Measurements from ENCODE around the gene PALD1.

DNA sequence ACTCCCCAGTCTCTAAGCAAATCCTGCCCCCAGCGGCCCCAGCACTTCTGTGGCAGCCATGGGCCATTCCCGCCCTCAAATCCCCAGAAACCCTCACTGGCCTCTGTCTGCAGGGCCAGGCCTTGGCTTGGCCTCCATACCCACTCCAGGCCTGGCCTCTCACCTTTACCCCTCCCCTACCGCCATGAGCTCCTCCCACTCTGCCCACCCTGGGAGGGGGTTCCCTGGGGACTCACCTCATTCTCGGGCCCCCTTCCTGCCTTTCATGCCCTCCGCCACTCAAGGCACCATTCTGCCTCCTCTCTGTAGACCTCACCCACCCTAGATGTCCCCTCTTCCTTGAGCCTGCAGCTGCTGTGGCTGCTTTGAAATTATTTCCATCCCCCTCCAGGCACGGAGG, 83.0 kb downstream of the PALD1 start:
- TF ChIP-seq REST (IDR thresholded peaks at IDR 0.05; ENCODE audit: low read depth): no peak
- TF ChIP-seq FOXM1 (IDR thresholded peaks at IDR 0.05; ENCODE audit: borderline replicate concordance, low read depth): no peak
- TF ChIP-seq EP300 (IDR thresholded peaks at IDR 0.05; ENCODE audit: borderline replicate concordance): no peak
- TF ChIP-seq RAD21 (IDR thresholded peaks at IDR 0.05; ENCODE audit: low read depth): no peak
- TF ChIP-seq MAX (IDR thresholded peaks at IDR 0.05): no peak
- no peak for TF ChIP-seq YY1 (IDR thresholded peaks at IDR 0.05; ENCODE audit: low read depth)
- TF ChIP-seq CEBPB (IDR thresholded peaks at IDR 0.05): no peak
- no peak for TF ChIP-seq ZBTB7A (IDR thresholded peaks at IDR 0.05; ENCODE audit: low read depth)
- no peak for TF ChIP-seq TAF1 (IDR thresholded peaks at IDR 0.05; ENCODE audit: low read depth)

All from Ishikawa (cell line).